Skeletal muscle tissue (tissue), 4 donors: Measurements from ENCODE around the gene FTH1. TPM values are rescaled to one million over a fixed set of nuclear protein-coding genes. Genes with fewer than 3 reads are reported as not detected.

ENCODE experiments used
- H3K27ac ChIP-seq: one replicate; pipeline ENCODE4 v1.7.0; 2013; ENCODE audit warnings: mild to moderate bottlenecking, low read depth, low read length, inconsistent platforms
- H3K27me3 ChIP-seq, 3 donors: one replicate each; pipeline ENCODE4 v1.7.0; 2013; ENCODE audit warnings: low read length in 3 of 3; ENCODE audit not compliant: control insufficient read depth in 3 of 3, insufficient read depth in 3 of 3
- H3K36me3 ChIP-seq, 3 donors: one replicate each; pipeline ENCODE4 v1.7.0; 2013; ENCODE audit warnings: low read length in 3 of 3; ENCODE audit not compliant: control insufficient read depth in 3 of 3, insufficient read depth in 3 of 3
- H3K4me1 ChIP-seq, 3 donors: one replicate each; pipeline ENCODE4 v1.7.0; 2013; ENCODE audit warnings: low read length in 3 of 3, mild to moderate bottlenecking in 3 of 3; ENCODE audit not compliant: control insufficient read depth in 3 of 3, insufficient read depth in 3 of 3
- H3K4me3 ChIP-seq, 3 donors: one replicate each; pipeline ENCODE4 v1.7.0; 2013; ENCODE audit warnings: low read length in 3 of 3
- H3K9ac ChIP-seq, 3 donors: one replicate each; pipeline ENCODE4 v1.7.0; 2013; ENCODE audit warnings: low read length in 3 of 3, mild to moderate bottlenecking in 3 of 3, moderate library complexity in 2 of 3, low read depth in 1 of 3
- H3K9me3 ChIP-seq, 3 donors: one replicate each; pipeline ENCODE4 v1.7.0; 2013; ENCODE audit warnings: low read length in 3 of 3; ENCODE audit not compliant: control insufficient read depth in 3 of 3
- total RNA-seq: library from RNA; depleted of rRNA; stranded (reverse); fragments of >200 nt; gene quantifications from one replicate; pipeline ENCODE4 v1.2.3, GENCODE V29; 2014
- donor health status: Osteomylitis.

FTH1 gene
- total RNA-seq, 1 donor from 2014 or later: 276 TPM

DNA sequence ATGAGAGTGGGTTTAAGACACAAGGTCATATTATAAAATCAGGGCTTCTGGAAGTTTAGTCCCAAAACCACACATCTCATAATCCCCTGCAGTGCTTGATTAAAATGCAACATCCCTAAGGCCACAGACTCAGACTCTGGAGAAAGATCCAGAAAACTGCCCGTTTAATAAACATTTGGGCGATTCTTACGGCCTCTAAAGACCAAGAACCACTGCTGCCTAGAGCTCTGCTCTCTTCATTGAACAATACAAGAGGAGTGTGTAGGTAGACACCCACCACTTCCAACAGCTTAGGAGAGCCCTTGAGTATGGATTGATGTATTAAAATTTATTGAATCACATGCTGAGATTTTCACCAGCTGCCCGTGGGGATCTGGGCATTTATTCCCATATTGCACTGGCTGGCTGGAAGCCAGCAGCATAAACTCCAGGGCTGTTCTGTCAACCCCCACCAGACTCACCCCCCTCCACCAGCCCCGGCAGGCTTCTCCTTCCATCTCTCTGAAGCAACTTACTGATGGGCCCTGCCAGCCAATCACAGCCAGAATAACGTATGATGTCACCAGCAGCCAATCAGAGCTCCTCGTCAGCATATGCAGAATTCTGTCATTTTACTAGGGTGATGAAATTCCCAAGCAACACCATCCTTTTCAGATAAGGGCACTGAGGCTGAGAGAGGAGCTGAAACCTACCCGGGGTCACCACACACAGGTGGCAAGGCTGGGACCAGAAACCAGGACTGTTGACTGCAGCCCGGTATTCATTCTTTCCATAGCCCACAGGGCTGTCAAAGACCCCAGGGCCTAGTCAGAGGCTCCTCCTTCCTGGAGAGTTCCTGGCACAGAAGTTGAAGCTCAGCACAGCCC lies 18.0 kb downstream of the FTH1 start:
- Histone ChIP-seq H3K4me1 (peaks cover 6 to 11% (median 10%) of the 10 kb centered on the region in 3 donors), H3K9ac (peak overlapping the region in 1 of 3 donors; percentile 30), H3K27ac (no peak overlapping the region), H3K36me3 (no peaks in the 10 kb centered on the region), H3K9me3 (no peaks in the 10 kb centered on the region), H3K4me3 (no peak overlapping the region), H3K27me3 (peaks cover 0 to 2% (median 0%) of the 10 kb centered on the region in 3 donors)

DNA sequence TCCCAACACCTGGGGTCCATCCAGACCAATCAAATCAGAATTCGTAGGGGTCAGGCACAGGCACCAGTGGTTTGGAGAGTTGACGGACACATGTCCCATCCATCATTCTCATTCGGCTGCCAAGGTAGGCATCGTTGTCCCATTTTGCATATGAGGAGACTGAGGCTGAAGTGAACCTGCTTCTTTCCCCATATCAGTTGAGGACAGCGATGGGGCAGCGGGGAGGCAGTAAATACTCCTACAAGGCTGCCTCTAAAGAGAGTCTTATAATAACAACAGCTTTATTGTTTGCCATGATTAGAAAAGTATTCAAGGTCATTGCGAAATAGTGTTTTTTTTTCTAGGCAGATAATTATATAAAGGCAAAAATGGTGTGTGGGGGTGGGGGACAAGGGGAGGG lies 18.9 kb downstream of the FTH1 start:
- Histone ChIP-seq H3K27me3 (no peaks in the 10 kb centered on the region), H3K4me1 (peaks cover 6 to 11% (median 10%) of the 10 kb centered on the region in 3 donors), H3K9ac (no peak overlapping the region), H3K9me3 (no peaks in the 10 kb centered on the region), H3K27ac (no peak overlapping the region), H3K4me3 (no peak overlapping the region), H3K36me3 (no peaks in the 10 kb centered on the region)

DNA sequence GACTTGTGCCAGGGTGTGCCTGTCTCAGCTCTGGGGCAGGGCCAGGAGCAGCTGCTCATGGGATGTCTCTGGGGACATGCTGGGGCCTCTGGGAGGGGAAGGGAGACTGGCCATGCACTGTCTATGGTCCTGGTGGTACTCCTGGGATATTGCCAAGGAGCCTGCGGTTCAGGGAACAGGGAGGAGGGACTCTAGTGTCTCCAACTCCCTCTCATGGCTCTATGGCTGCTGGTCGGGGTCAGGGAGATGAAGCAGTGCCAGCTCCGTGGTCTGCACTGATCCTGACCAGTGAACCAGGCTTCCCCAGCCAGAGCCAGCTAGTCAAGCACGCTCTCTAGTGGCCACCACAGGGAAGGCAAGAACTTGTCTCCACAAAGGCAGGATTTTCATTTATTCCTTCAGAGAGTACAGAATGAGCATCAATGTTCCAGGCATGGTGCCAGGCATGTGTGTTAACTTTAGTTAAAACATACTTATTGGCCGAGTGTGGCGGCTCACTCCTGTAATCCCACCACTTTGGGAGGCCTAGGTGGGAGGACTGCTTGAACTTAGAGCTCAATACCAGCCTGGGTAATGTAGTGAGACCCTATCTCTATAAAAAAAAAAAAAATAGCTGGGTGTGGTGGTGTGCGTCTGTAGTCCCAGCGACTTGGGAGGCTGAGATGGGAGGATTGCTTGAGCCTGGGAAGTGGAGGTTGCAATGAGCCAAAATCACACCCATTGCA lies 19.8 kb downstream of the FTH1 start:
- Histone ChIP-seq H3K4me3 (peak overlapping the region in 1 of 3 donors; percentile 41), H3K27ac (no peak overlapping the region), H3K36me3 (no peaks in the 10 kb centered on the region), H3K4me1 (peaks cover 6 to 11% (median 10%) of the 10 kb centered on the region in 3 donors), H3K9me3 (no peaks in the 10 kb centered on the region), H3K9ac (no peak overlapping the region), H3K27me3 (no peaks in the 10 kb centered on the region)

DNA sequence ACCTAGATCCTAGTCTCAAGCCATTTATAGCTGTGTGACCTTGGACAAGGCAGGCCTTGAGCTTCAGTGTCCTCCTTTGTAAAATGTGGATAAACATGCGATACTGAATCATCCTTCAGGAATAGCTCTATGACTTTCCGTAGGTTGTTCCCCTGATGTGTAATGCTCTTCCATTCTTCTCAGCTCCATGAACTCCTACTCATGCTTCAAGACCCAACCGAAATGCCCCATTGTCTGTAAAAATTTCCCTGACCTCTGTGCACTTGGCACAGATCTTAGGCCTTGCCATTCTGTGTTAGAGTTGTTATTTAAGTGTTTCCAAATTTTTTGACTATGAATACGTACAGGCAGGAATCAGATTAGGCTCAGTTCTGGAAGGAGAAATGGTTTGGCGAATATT lies 20.5 kb downstream of the FTH1 start:
- Histone ChIP-seq H3K9me3 (no peaks in the 10 kb centered on the region), H3K9ac (no peak overlapping the region), H3K27me3 (no peaks in the 10 kb centered on the region), H3K4me1 (peaks cover 6 to 11% (median 10%) of the 10 kb centered on the region in 3 donors), H3K27ac (no peak overlapping the region), H3K4me3 (no peak overlapping the region), H3K36me3 (no peaks in the 10 kb centered on the region)

DNA sequence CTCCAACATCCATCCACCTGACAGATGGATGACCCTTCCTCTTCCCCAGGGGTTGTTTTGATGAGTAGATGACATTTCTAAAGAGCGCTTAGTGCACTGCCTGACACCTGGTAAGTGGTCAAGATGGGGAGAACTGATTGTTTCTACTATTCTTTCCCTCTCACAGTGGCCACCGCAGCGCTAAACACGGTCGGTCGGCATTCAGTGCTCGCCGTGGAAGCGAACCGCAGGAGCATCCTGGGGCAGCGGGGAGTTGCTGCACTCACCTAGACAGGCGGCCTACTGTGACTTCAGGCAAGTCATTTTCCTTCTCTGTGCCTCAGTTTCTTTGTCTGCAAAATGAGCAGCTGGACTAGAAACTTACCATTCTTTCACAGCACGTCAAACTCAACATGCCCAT lies 22.2 kb downstream of the FTH1 start:
- Histone ChIP-seq H3K4me3 (no peak overlapping the region), H3K27ac (no peak overlapping the region), H3K27me3 (no peaks in the 10 kb centered on the region), H3K4me1 (peaks cover 6 to 11% (median 10%) of the 10 kb centered on the region in 3 donors), H3K36me3 (no peaks in the 10 kb centered on the region), H3K9me3 (no peaks in the 10 kb centered on the region), H3K9ac (no peak overlapping the region)

DNA sequence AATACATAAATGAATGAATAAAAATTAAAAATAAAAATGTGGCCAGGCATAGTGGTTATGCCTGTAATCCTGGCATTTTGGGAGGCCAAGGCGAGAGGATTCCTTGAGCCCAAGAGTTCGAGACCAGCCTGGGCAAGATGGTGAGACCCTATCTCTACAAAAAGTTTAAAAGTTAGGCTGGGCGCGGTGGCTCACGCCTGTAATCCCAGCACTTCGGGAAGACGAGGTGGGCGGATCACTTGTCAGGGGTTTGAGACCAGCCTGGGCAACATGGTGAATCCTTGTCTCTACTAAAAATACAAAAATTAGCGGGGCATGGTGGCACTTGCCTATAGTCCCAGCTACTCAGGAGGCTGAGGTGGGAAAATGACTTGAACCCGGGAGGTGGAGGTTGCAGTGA lies 27.0 kb downstream of the FTH1 start:
- no peak overlapping the region for H3K4me3 ChIP-seq
- H3K27me3 ChIP-seq: no peaks in the 10 kb centered on the region
- H3K36me3 ChIP-seq: no peaks in the 10 kb centered on the region
- H3K4me1 ChIP-seq: no peaks in the 10 kb centered on the region
- no peak overlapping the region for H3K27ac ChIP-seq
- H3K9ac ChIP-seq: no peak overlapping the region
- H3K9me3 ChIP-seq: peaks cover 0 to 3% (median 0%) of the 10 kb centered on the region in 3 donors

DNA sequence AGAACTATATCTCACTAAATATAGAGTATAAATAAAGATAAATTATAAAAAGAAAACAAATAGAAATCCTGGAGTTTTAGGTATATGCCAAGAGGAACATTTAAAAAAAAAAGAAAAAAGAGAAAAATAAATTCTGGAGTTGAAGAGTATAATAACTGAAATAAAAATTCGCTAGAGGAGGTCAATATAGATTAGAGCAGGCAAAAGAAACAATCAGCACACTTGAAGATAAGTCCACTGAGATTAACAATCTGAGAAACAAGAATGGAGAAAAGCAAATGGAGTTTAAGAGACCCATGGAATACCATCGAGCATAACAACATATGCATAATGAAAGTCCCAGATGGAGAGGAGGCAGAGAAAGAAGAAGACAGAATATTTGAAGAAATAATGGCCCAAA lies 31.6 kb downstream of the FTH1 start:
- Histone ChIP-seq H3K4me3 (no peak overlapping the region), H3K27me3 (no peaks in the 10 kb centered on the region), H3K27ac (no peak overlapping the region), H3K4me1 (no peaks in the 10 kb centered on the region), H3K36me3 (no peaks in the 10 kb centered on the region), H3K9me3 (peaks cover 0 to 3% (median 0%) of the 10 kb centered on the region in 3 donors), H3K9ac (no peak overlapping the region)

DNA sequence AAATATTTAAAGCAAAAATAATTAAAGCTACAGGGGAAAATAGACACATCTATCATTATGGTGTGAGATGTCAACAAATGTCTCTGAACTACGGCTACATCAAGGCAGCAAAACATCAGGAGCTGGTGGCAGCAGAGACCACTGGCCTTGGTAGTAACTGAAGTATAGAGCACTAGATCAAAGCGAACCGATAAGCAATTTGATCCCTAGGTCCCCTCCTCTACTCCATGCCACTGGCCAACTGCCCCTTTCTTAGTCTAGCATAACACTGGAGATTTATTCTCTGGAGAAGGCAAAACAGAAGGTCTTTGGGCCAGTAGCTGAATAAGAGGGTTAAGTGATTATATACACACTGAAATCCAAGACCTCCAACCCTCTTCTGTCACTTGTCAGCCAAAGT lies 36.5 kb downstream of the FTH1 start:
- no peaks in the 10 kb centered on the region for H3K27me3 ChIP-seq
- H3K9ac ChIP-seq: no peak overlapping the region
- H3K27ac ChIP-seq: no peak overlapping the region
- no peak overlapping the region for H3K4me3 ChIP-seq
- no peaks in the 10 kb centered on the region for H3K4me1 ChIP-seq
- H3K9me3 ChIP-seq: no peaks in the 10 kb centered on the region
- no peaks in the 10 kb centered on the region for H3K36me3 ChIP-seq

DNA sequence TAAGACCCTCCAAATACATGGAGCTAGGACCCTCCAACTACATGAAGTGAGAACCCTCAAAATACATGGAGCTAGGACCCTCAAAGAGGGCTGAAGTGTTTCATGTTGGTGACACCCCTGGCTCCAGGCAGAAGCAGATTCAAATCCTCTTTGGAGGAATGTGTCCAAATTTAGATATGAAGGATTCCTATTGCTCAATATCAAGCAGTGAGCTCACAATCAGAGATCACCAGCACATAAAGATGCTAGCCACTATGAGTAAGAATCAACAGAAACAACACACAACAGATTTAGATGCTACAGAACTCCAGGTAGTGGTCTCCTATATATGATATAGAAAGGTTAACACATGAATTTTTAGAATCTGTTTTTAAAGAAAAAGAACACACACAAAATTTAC lies 38.8 kb downstream of the FTH1 start:
- no peaks in the 10 kb centered on the region for H3K36me3 ChIP-seq
- no peaks in the 10 kb centered on the region for H3K9me3 ChIP-seq
- H3K9ac ChIP-seq: no peak overlapping the region
- no peak overlapping the region for H3K4me3 ChIP-seq
- H3K4me1 ChIP-seq: peaks cover 9 to 12% (median 10%) of the 10 kb centered on the region in 3 donors
- H3K27ac ChIP-seq: no peak overlapping the region
- H3K27me3 ChIP-seq: no peaks in the 10 kb centered on the region

DNA sequence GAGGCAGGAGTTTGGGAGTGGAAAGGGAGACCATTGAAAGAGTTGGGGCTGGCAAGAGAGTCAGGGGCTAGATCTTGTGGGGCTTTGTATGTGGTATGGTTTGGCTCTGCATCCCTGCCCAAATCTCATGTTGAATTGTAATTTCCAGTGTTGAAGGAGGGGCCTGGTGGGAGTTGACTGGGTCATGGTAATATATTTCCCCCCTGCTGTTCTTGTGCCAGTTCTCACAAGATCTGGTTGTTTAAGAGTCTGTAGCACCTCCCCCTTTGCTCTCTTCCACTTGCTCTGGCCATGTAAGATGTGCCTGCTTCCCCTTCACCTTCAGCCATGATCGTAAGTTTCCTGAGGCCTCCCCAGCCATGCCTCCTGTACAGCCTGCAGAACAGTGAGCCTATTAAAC lies 39.9 kb downstream of the FTH1 start:
- no peak overlapping the region for H3K9ac ChIP-seq
- H3K4me3 ChIP-seq: no peak overlapping the region
- H3K36me3 ChIP-seq: no peaks in the 10 kb centered on the region
- no peaks in the 10 kb centered on the region for H3K27me3 ChIP-seq
- H3K4me1 ChIP-seq: peaks cover 20 to 22% (median 20%) of the 10 kb centered on the region in 3 donors
- H3K27ac ChIP-seq: no peak overlapping the region
- H3K9me3 ChIP-seq: no peaks in the 10 kb centered on the region
